Measurements from ENCODE around the gene LIMS1.
"Not testable (repeated sequence)": the region's sequence is repeated elsewhere in the genome, so short reads cannot be mapped to it uniquely, and the experiment has no call there.

LIMS1 gene

DNA sequence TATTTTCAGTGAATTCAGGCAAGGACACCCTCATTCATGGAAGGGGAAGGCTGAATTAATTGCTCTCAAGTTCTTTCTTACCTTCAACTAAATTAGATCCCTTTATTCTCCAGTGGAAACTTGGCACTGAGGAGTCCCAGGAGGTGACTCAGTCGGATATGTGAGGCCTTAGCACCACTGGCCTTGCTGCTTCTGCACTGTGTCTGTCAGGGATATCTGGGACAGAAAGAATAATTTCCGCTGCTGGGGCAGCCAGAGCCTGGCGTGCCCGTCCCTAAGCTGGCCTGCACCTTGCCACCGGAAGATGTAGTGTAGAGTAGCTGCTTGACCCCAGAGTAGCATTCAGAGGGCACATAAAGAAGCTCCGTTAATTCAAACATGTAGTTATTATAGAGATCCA lies 53.4 kb downstream of the LIMS1 start:
- DNase-seq (ENCODE audit: low read depth) = peak; percentile 72

DNA sequence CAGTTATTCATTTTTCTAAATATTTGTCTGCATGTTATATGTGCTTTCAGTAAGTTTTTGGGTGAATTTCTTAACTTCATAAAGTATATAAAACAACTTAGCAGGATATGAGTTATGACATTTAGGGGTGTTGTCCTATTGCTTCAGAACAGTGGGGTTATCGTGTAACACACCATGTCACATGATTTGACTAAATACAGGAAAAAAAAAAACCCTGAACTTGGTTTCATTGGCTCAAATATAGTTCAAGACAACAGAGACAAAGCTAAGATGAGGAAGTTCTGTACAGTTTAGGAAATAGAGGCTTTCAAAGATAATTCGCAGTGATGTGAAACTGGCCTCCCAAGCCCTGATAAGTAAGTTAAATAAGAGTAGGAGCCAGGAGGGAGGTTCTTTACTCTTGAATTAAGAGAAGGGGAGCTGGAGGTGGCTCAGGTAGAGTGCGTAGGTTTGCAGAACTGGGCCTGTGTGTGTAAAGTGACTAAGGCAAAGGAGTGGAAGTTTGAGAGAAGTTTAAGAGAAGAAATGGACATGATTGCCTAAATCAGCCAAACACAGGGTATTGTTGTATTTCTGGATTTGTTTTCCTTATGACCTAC lies 53.9 kb downstream of the LIMS1 start:
- no peak for DNase-seq (ENCODE audit: low read depth)

DNA sequence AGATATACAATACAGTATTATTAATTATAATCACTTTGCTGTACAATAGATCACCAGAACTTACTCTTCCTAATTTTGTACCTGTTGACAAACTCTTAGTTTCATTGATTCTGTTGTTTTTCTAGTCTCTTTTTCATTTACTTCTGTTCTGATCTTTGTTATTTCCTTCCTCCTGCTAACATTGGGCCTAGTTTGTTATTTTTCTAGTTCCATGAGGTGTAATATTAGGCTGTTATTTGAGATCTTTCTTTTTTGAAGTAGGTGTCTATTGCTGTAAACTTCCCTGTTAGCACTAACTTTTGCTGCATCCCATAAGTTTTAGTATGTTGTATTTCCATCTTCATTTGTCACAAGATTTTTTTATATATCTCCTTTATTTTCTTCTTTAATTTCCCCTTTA lies 55.1 kb downstream of the LIMS1 start:
- no peak for DNase-seq (ENCODE audit: low read depth)

DNA sequence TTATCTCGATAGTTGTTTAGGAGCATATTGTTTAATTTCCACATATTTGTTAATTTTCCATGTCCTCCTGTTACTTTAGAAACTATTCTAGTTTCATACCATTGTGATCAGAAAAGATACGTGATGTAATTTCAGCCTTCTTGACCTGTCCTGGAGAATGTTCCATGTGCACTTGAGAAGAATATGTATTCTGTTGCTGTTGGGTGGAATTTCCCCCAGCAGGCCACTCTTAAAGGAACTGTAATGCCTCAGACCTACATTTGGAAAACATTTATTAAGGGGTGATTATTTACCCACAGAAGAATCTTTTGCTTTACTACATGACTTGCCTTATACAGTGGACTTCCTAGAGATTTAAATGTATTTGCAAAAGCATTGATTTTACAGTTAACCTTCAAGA lies 55.5 kb downstream of the LIMS1 start:
- no peak for DNase-seq (ENCODE audit: low read depth)

DNA sequence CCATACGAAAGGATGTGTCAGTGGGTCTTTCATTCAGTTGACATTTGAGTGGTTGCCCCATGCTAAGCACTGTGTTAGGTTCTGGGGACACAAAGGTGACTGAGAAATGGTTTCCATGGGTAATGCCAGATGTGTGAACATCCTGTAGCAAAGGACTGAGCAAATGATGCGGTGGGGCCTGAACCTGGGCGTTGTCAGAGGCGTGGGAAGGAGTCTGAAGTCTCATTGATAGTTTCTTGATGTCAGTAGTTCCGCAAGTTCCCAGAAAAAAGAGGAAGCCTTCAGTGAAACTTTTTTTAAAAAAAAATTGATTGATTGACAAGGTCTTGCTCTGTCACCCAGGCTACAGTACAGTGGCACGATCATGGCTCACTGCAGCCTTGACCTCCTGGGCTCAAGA lies 56.9 kb downstream of the LIMS1 start:
- DNase-seq (ENCODE audit: low read depth) = no peak

DNA sequence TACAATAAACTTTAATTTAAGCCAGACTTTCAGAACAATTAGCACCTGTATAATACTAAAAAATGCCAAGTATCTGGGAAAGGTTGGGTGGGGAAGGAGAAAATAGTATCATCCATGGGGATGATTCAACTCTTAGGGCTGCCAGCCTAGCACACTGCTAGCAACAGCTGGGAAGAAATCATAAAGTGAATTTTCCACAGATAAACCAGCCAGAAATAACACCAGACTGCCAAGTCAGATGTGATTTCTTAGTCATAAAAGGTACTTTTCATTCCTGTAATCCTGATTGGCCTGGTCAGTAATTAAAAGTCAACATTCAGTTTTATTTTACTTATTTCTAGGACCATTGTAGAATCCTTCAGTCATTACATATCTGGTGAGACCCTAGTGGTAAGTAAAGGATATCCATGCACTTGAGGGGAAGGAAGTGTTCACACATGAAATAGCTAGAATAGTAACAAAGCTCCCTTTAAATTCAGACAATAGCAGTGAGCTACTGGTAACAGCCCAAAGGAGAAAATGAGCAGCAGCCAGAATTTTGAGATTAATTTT lies 59.4 kb downstream of the LIMS1 start:
- DNase-seq (ENCODE audit: low read depth) = peak; percentile 94

DNA sequence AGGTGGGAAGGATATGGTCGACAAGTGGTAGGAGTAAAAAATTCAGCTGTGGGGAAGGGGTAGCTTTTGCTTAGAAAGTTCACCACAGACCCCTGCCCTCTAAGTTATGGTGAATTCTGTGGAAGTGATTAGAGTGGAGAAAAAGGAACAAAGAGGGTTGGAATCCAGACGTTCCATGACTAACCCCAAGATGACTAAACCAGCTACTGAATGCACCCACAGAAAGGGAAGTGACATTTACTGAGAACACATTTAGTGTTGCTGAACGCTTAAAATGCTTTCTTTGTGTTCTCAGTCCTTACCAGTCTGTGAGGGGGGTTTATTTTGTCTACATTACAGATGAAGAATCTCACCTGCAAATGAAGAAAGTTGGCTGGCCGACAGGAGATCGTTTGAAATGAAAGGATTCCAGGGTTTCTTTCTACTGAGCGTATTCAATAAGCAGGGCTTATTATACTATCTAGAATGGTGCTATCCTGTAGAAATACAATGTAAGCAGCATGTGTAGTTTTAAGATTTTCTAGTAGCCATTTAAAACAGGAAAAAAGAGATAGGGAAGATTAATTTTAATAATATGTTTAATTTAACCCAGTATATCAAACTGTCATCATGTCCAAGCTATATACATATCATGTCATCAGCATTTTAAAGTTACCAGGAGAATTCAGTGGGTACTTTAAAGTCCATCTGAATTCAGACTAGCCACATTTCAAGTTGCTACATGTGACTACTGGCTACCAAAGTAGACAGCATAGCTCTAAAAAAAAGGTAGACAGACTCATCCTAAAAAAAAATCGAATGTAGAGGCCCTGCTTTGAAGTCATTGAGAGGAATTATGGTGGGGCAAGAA lies 60.1 kb downstream of the LIMS1 start:
- peak; percentile 94 for DNase-seq (ENCODE audit: low read depth)

GRCh38 chr2:108594982-108595464 lies 60.8 kb downstream of the LIMS1 start:
- peak; percentile 99 for DNase-seq (ENCODE audit: low read depth)

DNA sequence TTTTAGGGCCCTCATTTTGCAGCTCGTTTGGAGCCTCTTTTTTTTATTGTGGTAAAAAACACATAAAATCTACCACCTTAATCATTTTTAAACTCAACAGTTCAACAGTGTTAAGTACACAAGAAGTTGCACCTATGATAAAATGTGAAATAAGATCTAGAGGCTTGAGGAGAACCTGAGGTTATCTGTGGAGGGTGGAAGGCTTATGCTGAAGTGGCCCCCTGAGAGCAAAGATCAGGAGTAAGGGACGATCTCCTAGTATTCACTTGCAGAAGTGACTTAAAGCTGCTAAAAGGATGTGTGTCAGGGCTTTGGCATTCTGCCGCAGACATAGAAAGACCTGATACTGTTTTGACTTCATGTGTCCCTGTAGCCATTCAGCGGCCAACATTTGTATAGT lies 61.5 kb downstream of the LIMS1 start:
- peak; percentile 28 for DNase-seq (ENCODE audit: low read depth)

DNA sequence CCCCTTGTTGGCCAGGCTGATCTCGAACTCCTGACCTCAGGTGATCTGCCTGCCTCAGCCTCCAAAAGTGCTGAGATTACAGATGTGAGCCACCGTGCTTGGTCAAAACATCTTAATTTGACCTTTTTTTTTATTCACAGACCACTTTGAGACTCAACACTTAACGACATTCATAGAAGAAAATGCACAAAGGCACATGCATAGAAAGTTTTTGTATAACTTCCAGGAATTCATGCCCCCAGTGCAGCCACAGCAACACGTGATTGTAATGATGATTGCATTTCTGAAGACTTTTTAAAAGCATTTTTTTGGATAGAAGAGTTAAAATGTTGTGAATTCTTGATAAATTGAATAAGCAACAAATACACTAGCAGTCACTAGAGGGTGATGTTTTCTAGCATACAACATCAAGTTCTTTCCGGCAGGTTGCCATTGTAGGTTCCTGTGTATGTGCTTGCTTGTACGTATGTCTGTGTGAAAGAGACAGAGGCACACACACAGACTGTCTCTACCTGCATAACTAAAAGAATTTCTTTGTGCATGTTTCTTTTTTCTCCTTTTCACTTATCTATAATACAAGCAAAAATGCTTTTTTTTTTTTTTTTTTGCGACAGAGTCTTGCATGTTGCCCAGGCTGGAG lies 63.0 kb downstream of the LIMS1 start:
- DNase-seq (ENCODE audit: low read depth) = peak; percentile 69

DNA sequence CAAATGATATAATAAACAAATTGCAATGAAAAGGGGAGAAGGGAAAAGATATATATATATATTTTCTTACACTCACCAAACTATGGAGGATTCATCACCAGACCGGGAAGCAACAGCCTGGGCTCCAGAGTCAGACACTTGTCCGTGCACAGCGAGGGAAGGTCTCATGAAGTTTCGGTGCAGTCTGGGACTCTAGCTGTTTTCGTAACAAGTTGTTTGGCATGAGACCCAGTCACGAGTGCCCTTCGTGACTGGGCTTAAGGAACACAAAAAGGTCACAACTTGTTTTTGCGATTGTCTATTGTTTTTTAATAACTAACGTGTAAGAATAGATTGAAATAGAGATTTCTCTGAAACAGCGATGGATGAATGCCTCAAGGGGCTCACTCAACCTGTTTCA lies 66.9 kb downstream of the LIMS1 start:
- not testable (repeated sequence) for DNase-seq (ENCODE audit: low read depth)

DNA sequence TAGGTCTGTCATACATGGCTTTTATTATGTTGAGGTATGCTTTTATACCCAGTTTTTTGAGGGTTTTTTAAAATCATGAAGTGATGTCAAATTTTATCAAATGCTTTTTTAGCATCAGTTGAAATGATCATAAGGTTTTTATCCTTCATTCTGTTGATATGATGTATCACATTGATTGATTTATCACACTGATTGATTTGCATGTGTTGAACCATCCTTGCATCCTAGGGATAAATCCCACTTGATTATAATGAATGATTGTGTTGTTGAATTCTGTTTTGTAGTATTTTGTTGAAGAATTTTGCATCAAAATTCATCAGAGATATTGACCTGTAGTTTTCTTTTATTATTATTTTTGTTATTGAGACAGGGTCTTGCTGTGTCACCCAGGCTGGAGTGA lies 68.2 kb downstream of the LIMS1 start:
- DNase-seq (ENCODE audit: low read depth) = no peak

- peak; percentile 62 for DNase-seq (ENCODE audit: low read depth)
Measured at GRCh38 chr2:108604196-108604595, 69.9 kb downstream of the LIMS1 start.

DNA sequence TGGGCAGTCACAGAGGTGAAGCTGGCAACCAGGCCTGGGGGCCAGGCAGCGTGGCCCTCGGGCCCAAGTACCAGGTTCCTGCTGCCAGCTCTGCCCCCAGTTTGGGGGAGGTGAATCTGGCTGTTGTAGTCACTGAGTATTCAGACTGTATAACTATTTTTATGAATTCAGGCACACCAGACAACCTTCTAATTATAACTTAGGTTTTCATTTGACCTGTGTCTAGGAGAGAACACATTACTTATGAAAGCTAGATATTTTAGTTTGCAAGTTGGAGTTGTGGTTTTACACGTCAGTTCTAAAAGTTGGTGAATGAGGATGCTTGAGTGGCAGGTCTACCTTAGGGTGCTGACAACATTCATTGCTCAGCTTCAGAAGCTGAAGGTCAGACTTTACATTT lies 71.7 kb downstream of the LIMS1 start:
- no peak for DNase-seq (ENCODE audit: low read depth)

DNA sequence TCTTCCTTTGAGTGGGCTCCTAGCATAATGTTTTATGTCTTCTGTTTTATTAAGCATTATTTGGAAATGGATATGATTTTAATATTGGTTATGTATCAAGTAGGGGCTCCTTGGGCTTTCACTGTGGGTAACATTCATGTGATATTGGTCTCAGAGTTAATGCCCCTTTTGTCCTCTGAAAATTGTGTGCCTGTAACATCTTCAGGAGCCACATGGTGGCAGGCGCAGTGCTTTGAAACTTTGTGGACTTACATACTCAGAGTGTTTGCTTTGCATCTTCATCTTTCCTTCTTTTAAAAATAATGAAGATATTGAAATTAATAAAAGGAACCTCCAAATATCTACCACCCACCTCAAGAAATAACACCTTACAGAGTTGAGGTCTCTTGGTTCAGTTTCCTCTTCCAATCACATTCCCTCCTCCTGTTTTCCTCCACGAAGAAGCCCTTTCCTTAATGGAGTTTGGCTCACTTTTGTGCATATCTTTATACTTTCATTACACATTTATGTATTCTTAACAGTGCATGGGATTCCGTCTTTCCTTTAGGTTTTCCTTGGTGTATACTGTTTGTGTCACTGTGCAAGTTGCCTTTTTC lies 73.5 kb downstream of the LIMS1 start:
- DNase-seq (ENCODE audit: low read depth) = peak; percentile 58

GRCh38 chr2:108611021-108611420 lies 76.8 kb downstream of the LIMS1 start:
- DNase-seq (ENCODE audit: low read depth) = no peak

DNA sequence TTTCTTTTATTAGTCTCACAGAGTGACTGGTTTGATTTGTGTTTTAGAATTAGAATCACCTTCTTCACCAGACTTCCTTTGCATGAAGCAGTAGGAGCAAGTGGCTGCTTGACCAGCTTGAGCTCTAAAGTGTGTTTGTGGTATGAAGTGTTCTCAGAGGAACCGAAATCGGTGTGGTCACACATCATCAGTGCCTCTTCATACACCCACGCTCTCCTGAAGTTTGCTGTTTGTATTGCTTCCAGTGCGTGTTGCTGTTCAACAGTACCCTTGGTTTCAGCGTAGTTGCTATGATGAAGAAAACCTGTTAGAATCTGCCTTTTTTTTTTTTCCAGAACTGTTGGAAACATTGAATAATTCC lies 77.9 kb downstream of the LIMS1 start:
- peak; percentile 33 for DNase-seq (ENCODE audit: low read depth)

GRCh38 chr2:108612514-108613183 lies 78.4 kb downstream of the LIMS1 start:
- no peak for DNase-seq (ENCODE audit: low read depth)

- DNase-seq (ENCODE audit: low read depth) = no peak
Measured at GRCh38 chr2:108613261-108614042, 79.2 kb downstream of the LIMS1 start.

GRCh38 chr2:108614043-108614545 lies 79.8 kb downstream of the LIMS1 start:
- DNase-seq (ENCODE audit: low read depth) = no peak

- DNase-seq (ENCODE audit: low read depth) = no peak
Measured at GRCh38 chr2:108614659-108615058, 80.4 kb downstream of the LIMS1 start.

All from EH (cell line).